Spleen (tissue), 11 donors: Measurements from ENCODE around the gene UTY. TPM values are rescaled to one million over a fixed set of nuclear protein-coding genes. Genes with fewer than 3 reads are reported as not detected.

Source experiments
- DNase-seq: peaks from one replicate; pipeline ENCODE4 v3.0.0-alpha.2; 2020
- H3K27ac ChIP-seq, 8 donors: fragments of 200-600 bp; sonication (generic) in 7 of 8; 1 replicate in 4 of 8; 2 replicates in 4 of 8; pipeline versions ENCODE4 v1.5.0 to v1.8.0; 2016 to 2021; ENCODE audit warnings: inconsistent platforms in 4 of 8, mild to moderate bottlenecking in 4 of 8, moderate library complexity in 1 of 8
- H3K27me3 ChIP-seq, 7 donors: fragments of 200-600 bp; sonication (generic) in 6 of 7; replicated peaks in 1 of 7; 1 replicate in 4 of 7; 2 replicates in 3 of 7; pipeline versions ENCODE4 v1.5.0 to v1.8.0; 2016 to 2021; ENCODE audit warnings: inconsistent platforms in 3 of 7, mild to moderate bottlenecking in 1 of 7
- H3K36me3 ChIP-seq, 6 donors: fragments of 200-600 bp; sonication (generic) in 5 of 6; 1 replicate in 4 of 6; 2 replicates in 2 of 6; pipeline versions ENCODE4 v1.5.0 to v1.8.0; 2016 to 2021; ENCODE audit warnings: inconsistent platforms in 2 of 6
- H3K4me1 ChIP-seq, 6 donors: fragments of 200-600 bp; sonication (generic) in 5 of 6; 1 replicate in 3 of 6; 2 replicates in 3 of 6; pipeline versions ENCODE4 v1.5.0 to v1.8.0; 2016 to 2021; ENCODE audit warnings: inconsistent platforms in 3 of 6
- H3K4me3 ChIP-seq, 8 donors: fragments of 200-600 bp; sonication (generic) in 7 of 8; 1 replicate in 4 of 8; 2 replicates in 4 of 8; pipeline versions ENCODE4 v1.5.0 to v1.8.0; 2016 to 2021; ENCODE audit warnings: inconsistent platforms in 4 of 8, mild to moderate bottlenecking in 4 of 8, moderate library complexity in 2 of 8
- H3K9me3 ChIP-seq, 8 donors: fragments of 200-600 bp; sonication (generic) in 7 of 8; 1 replicate in 4 of 8; 2 replicates in 4 of 8; pipeline versions ENCODE4 v1.5.0 to v1.8.0; 2016 to 2021; ENCODE audit warnings: inconsistent platforms in 4 of 8
- POLR2A ChIP-seq, 3 donors: fragments of 450-650 bp; IDR thresholded peaks; one replicate each; pipeline ENCODE4 v1.5.1; 2017; ENCODE audit warnings: antibody characterized with exemption in 3 of 3, mild to moderate bottlenecking in 1 of 3
- POLR2AphosphoS5 ChIP-seq, 3 donors: sonication (generic); formaldehyde crosslinking; IDR thresholded peaks; one replicate each; pipeline ENCODE4 v1.5.1; 2017; ENCODE audit warnings: antibody characterized with exemption in 3 of 3
- WGBS, 5 donors: extraction: QIAGEN DNeasy Blood & Tissue Kit in 3 of 5; methylation state at CpG; one replicate each; pipeline versions ENCODE4 v1.1.5 to v1.1.7; 2013 to 2018; 5-methylcytosine and 5-hydroxymethylcytosine counted together
- intact Hi-C: fragments of 100-400 bp; cut with DNase I; formaldehyde crosslinking; loops from one replicate; pipeline ENCODE4 v1.15.0; 2023; ENCODE audit warnings: low total_unique reads
- polyA plus RNA-seq, 3 donors: library from polyadenylated mRNA; stranded (reverse); fragments of 200-250 nt; gene quantifications; one replicate each; pipeline ENCODE4 v1.2.1, GENCODE V29; 2013
- total RNA-seq, 7 donors: library from RNA; depleted of rRNA in 3 of 7; stranded (reverse); fragments of >200 nt in 3 of 7; fragmentation: NEBNext Ultra II Directional in 4 of 7; extraction: Animal tissue kit (Norgen Biotek cat#: 25700) in 4 of 7; gene quantifications; one replicate each; pipeline versions ENCODE4 v1.1.0 to v1.2.1, GENCODE V29; 2016 to 2021
- TF ChIP-seq, protein P1 (sequence below), 11 experiments: fragments of 200-600 bp in 7 of 11; fragments of 450-650 bp in 4 of 11; sonication (generic) in 4 of 11; IDR thresholded peaks in 8 of 11; conservative IDR thresholded peaks in 3 of 11; 1 replicate in 7 of 11; 2 replicates in 4 of 11; pipeline versions ENCODE4 v1.4.0 to v1.8.0; 2016 to 2021; ENCODE audit warnings: antibody characterized with exemption in 11 of 11, inconsistent platforms in 4 of 11, mild to moderate bottlenecking in 1 of 11
- donor health status: healthy with polysubstance abuse.
- donor health status: DM: no; HTN: no; CAD: no; lungs with moderate emphysema.
- donor health status: DM: no; HTN: no; CAD: no.
- donor health status: Bipolar disorder and iron deficiency.
- donor health status: healthy.
- donor health status: DM: no; HTN: no; CAD: no.
- donor health status: DM: yes; HTN: yes; CAD: no.

Gene UTY
- total and polyA plus RNA-seq, 10 donors = under 0.01 to 64.1 (median 4.5) TPM; not detected in 4

DNA sequence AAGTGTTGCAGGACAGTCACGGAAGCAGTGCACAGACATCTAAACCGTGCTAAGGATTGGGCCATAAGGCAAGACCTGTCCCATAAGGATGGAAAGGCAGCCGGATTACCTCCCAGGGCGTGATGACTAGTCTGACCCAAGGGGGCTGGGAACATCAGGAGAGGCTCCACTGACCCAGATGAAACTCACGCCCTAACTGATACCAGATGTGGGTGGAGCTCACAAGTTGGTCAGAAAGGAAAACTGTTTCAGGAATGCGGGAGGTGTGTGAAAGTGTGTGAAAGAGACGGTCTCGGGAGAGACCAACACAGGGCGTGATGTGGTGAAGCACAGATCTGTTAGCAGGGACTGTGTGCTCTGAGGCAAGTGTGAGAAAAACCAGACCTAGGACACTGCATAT is 140.5 kb downstream of the UTY start:
- TF ChIP-seq POLR2AphosphoS5 (IDR thresholded peaks at IDR 0.05) (no peak), POLR2A (IDR thresholded peaks at IDR 0.05) (no peak)
- TF ChIP-seq, protein P1, sequence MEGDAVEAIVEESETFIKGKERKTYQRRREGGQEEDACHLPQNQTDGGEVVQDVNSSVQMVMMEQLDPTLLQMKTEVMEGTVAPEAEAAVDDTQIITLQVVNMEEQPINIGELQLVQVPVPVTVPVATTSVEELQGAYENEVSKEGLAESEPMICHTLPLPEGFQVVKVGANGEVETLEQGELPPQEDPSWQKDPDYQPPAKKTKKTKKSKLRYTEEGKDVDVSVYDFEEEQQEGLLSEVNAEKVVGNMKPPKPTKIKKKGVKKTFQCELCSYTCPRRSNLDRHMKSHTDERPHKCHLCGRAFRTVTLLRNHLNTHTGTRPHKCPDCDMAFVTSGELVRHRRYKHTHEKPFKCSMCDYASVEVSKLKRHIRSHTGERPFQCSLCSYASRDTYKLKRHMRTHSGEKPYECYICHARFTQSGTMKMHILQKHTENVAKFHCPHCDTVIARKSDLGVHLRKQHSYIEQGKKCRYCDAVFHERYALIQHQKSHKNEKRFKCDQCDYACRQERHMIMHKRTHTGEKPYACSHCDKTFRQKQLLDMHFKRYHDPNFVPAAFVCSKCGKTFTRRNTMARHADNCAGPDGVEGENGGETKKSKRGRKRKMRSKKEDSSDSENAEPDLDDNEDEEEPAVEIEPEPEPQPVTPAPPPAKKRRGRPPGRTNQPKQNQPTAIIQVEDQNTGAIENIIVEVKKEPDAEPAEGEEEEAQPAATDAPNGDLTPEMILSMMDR (IDR thresholded peaks at IDR 0.05 in 8 of 11, conservative IDR thresholded peaks at IDR 0.05 in 3 of 11) = no peak
- no peaks in the 10 kb centered on the region for H3K9me3 ChIP-seq
- DNase-seq = no peak
- no peaks in the 10 kb centered on the region for H3K27me3 ChIP-seq
- intact Hi-C loops = no loop called here
- 83 to 98% (median 97%) methylated on average over 6 to 9 of the region's 9 CpGs; no CpG with 5 or more reads in 2 of the 5 donors for WGBS, 5 donors
- H3K27ac ChIP-seq = peak overlapping the region in 2 of 8 donors; percentile 5 to 11
- peaks cover 0 to 6% (median 0%) of the 10 kb centered on the region in 6 donors for H3K4me1 ChIP-seq
- H3K4me3 ChIP-seq = no peak overlapping the region
- peaks cover 0 to 71% (median 0%) of the 10 kb centered on the region in 6 donors for H3K36me3 ChIP-seq

DNA sequence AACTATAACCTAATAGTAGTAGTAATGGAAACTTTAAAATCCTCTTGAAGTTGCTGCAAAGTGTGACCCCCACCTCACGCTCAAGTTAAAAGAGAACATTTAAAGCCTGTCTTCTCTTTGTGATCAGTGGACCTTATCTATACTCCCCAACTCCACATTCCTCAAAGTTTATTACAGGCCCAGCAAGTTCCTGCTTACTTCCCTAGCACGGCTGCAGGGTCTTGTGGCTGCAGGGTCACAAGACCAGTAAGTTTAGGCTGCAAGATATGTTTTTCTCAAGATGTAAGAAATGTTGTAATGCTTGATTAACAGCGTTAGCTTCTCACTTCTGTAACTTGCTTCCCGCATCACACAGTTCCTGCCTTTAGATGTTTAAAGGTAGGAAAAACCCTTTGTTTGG is 141.1 kb downstream of the UTY start:
- no peak for DNase-seq
- Histone ChIP-seq H3K27me3 (no peaks in the 10 kb centered on the region), H3K27ac (peak overlapping the region in 3 of 8 donors; percentile 5 to 20 (median 11)), H3K4me3 (no peak overlapping the region), H3K9me3 (no peaks in the 10 kb centered on the region), H3K4me1 (peaks cover 0 to 6% (median 0%) of the 10 kb centered on the region in 6 donors), H3K36me3 (peaks cover 0 to 78% (median 0%) of the 10 kb centered on the region in 6 donors)
- TF ChIP-seq, protein P1 (IDR thresholded peaks at IDR 0.05 in 8 of 11, conservative IDR thresholded peaks at IDR 0.05 in 3 of 11) = no peak
- TF ChIP-seq POLR2A (IDR thresholded peaks at IDR 0.05) = no peak
- TF ChIP-seq POLR2AphosphoS5 (IDR thresholded peaks at IDR 0.05) = no peak
- intact Hi-C loops = no loop called here
- WGBS, 5 donors = 33 to 54% (median 47%) methylated on average over 4 of the region's 4 CpGs; no CpG with 5 or more reads in 2 of the 5 donors

DNA sequence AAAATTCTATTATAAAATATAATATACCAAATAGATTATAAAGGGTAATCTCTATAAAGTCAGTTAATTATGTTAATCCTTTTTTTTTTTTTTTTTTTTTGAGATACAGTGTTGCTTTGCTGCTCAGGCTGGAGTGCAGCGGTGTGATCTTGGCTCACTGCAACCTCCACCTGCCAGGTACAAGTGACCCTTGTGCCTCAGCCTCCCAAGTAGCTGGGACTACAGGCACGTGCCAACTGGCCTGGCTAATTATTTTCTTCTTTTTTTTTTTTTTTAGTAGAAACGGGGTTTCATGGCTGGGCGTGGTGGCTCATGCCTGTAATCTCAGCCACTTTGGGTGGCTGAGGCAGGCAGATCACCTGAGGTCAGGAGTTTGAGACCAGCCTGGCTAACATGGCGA is 141.9 kb downstream of the UTY start:
- no peaks in the 10 kb centered on the region for H3K27me3 ChIP-seq
- intact Hi-C loops = no loop called here
- H3K4me3 ChIP-seq = no peak overlapping the region
- peaks cover 0 to 6% (median 0%) of the 10 kb centered on the region in 6 donors for H3K4me1 ChIP-seq
- DNase-seq = no peak
- peak overlapping the region in 1 of 8 donors; percentile 11 for H3K27ac ChIP-seq
- WGBS, 5 donors = 89 to 100% (median 96%) methylated on average over 3 to 5 of the region's 5 CpGs; no CpG with 5 or more reads in 2 of the 5 donors
- TF ChIP-seq POLR2A (IDR thresholded peaks at IDR 0.05) (no peak), POLR2AphosphoS5 (IDR thresholded peaks at IDR 0.05) (no peak)
- TF ChIP-seq, protein P1 (IDR thresholded peaks at IDR 0.05 in 8 of 11, conservative IDR thresholded peaks at IDR 0.05 in 3 of 11) = no peak
- H3K9me3 ChIP-seq = no peaks in the 10 kb centered on the region
- peaks cover 0 to 81% (median 0%) of the 10 kb centered on the region in 6 donors for H3K36me3 ChIP-seq

DNA sequence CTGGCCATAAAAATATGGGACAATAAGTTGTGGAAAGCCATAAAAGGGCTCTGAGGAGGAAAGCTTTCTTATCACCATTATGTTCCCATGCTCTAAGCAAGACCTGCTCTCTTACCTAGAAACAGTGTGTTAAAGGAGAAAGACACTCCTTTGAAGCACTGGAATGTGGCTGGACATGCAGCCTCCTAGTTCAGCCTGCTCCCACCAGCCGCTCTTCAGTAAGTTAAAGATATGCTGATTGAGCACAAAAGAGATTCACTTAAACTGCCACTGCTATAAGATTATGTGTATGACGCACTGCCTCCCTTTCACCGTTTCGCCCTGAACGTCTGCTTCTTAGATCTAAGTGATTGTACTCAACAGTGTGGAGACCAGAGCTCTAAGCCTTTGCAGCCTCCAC is 146.0 kb downstream of the UTY start:
- no peaks in the 10 kb centered on the region for H3K27me3 ChIP-seq
- intact Hi-C loops = no loop called here
- TF ChIP-seq, protein P1 (IDR thresholded peaks at IDR 0.05 in 8 of 11, conservative IDR thresholded peaks at IDR 0.05 in 3 of 11) = no peak
- TF ChIP-seq POLR2AphosphoS5 (IDR thresholded peaks at IDR 0.05) (no peak), POLR2A (IDR thresholded peaks at IDR 0.05) (no peak)
- no peaks in the 10 kb centered on the region for H3K4me1 ChIP-seq
- H3K36me3 ChIP-seq = peaks cover 0 to 55% (median 0%) of the 10 kb centered on the region in 6 donors
- 98 to 100% (median 100%) methylated on average over 4 to 5 of the region's 5 CpGs; no CpG with 5 or more reads in 2 of the 5 donors for WGBS, 5 donors
- no peak overlapping the region for H3K4me3 ChIP-seq
- H3K27ac ChIP-seq = no peak overlapping the region
- DNase-seq = no peak
- H3K9me3 ChIP-seq = no peaks in the 10 kb centered on the region
